ENCODE results near the gene TGFBR3.

DNA sequence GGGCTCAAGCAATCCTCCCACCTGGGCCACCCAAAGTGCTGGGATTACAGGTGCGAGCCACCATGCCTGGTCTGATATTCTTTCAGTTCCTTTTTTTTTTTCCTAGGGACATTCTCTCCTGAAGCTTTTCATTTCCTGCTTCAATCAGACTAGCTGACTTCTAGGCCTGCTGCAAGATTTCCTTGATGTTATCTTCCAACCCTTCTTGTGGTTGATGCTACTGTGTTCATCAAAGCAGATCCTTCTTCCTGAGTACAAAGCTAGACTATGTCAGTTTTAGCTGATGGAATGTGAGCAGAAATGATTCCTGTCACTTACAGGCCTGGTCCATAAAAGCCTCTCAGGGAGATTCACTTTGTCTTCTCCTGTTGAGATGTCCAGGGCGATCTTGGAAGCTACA lies 238.9 kb downstream of the TGFBR3 start:
- TF ChIP-seq CTCF (IDR thresholded peaks at IDR 0.05; ENCODE audit: low read length) (no peak), EZH2 (IDR thresholded peaks at IDR 0.05; ENCODE audit: borderline replicate concordance, low read length) (no peak)
